GM21737 (cell line): ENCODE data around the gene SLC22A12.

Experiments
- ATAC-seq: cut with Tn5 transposase; IDR thresholded peaks from one replicate; pipeline ENCODE4 v1.9.1; 2021; ENCODE audit warnings: mild to moderate bottlenecking, moderate library complexity; ENCODE audit not compliant: unreplicated experiment

Gene SLC22A12

DNA sequence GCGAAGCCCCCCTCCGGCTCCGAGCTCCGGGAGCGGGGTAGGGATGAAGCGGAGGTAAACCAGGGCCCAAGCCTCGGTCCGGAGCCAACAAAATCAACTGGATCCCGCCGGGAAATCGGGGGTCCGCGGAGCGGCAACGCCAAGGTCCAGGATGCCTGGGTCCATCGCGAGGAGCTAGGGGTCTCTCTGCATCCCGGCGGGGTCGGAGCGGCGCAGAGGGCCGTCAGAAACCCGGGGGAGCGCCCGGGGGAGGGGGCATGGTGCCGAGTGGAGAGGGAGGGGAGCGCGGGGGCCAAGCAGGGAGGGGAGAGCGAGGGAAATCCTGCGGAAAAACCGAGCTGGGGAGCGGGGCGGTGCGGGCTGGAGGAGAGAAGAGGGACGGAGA lies 51.8 kb downstream of the SLC22A12 start:
- no peak for ATAC-seq

DNA sequence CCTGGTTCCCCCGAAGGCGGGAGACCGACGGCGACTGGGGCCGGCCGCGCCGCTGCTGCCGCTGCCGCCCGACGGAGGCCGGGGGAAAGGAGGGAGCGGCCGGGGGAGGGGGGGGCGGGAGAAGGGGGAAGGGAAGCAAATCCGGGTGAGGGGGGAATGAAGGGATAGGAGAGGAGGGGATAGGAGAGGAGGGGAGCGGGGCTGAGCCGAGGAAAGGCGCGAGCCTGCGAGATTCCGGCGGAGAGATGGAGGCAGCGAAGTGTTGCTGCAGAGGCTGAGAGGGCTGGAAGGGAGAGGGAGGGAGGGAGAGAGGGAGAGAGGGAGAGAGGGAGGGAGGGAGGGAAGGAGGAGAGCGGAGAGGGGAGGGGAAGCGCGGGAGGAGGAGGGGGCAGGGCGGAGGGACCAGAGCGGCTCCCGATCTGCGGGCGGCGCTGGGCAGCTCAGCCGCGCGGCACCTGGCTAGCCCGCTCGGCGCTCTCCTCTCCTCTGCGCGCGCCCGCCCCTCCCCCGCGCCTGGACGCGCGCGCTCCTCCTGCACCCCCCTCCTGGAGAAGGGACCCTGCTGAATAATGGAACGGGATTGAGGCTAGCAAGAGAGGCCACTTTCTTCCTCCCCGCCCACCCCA lies 52.3 kb downstream of the SLC22A12 start:
- ATAC-seq, result no peak

DNA sequence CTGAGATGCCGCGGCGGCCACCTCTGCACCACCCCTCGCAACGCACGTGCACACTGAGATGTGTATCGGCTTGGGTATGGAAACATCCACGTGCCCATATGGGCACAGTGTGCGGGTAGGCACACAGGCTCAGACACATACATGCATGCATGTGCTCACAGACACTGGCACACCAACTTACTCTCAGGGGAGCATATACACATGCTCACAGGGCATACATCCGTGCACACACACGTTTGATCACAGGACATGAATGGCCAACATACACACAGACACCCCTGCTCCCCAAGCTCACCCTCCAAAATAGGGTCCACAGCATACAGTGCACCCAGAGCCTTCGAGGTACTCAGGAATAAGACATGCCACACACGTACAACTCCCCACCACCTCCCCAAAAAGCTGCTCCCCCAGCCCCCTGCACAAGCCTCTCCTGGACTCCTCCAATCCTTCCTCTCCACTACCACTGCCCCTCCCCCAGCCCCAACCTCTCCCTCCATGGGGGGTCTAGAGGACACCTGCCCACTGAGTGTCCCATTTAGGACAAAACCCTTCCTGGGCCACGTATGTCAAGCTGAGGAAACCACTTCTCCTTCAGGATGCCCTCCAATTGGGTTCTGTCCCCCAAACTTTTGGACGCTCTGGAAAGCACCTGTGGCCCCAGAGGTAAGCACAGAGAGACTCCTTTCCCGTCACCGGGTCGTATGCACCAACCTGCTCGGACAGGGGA lies 53.1 kb downstream of the SLC22A12 start:
- ATAC-seq, result no peak

DNA sequence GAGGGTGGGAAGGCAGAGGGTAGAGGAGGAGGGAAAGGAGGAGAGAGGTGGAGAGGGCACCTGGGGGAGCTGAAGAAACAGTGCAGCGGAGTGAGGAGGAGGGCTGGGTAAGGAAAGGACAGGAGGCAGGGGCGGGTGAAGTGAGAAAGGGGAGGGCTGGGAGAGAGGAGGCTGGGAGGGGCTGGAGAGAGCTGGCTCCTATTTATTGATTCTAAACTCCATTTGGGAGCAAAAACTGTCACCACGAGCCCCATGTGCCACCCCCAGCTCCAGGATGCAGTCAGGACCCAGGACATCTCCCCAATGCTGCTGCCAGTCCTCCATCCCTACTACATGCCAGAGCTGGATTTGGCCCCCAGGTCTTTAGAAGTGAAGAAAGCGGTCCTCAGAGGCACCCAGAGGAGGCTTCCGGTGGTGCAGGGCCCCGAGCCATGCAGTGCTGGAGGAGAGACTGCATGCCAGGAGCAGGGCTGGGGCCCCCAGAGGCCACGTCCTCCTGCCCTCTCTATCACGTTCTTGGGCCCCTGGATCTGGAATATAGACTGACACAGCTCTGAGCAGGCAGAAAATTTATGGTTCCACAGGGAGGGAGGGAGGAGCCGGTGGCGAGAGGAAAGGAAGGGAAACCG lies 53.7 kb downstream of the SLC22A12 start:
- ATAC-seq, result no peak

DNA sequence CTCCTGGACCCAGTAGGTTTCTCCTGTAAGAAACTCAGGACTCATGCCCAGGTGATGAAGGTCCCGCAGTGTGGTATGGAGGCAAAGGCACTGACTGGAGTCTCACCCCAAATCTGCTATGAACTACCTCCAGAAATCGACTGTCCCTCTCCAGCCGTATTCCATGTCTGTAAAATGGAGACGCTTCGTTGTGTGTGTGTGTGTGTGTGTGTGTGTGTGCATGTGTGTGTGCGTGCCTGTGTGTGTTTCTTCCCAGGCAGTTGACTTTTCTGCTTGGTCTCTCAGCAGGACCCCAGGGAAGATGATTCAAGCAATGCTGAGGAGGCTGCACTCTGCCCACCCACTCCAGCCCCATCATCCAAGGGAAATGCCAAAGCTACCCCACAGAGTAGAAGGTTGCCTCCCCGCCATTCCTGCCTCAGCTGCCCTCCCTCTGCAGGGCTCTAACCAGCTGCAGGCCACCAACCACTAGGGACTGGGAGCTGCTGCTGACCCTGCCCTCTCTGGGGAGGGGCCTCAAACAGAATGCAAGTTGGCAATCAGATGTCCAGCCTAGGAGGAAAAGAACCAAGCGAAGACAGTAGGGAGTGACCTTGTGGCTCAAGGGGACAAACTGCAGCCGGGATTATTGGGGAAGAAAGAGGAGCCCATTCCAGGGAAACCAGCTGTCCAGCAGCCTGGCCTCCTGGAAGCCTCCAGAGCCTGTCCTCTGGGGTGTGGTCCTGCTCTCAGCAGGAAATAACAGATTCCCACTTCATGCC lies 56.2 kb downstream of the SLC22A12 start:
- no peak for ATAC-seq

DNA sequence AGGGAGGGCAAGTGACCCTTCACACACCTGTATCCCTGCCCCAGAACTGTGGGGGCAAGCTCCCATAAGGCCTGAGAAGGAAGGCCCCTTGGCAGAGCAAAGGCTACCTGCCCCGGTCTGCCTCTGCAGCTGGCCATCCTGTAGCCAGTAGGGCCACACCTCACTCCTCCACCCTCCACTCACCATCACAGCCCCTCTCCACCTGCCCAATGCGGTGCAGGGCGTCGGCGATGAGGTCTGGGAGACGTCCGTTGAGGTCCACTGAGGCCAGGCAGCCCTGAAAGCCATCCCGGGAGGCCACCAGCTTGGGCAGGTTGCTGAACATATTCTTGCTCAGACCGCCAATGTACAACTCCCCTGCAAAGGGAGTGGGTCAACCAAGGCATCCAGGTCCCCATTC lies 57.5 kb downstream of the SLC22A12 start:
- ATAC-seq, result no peak

DNA sequence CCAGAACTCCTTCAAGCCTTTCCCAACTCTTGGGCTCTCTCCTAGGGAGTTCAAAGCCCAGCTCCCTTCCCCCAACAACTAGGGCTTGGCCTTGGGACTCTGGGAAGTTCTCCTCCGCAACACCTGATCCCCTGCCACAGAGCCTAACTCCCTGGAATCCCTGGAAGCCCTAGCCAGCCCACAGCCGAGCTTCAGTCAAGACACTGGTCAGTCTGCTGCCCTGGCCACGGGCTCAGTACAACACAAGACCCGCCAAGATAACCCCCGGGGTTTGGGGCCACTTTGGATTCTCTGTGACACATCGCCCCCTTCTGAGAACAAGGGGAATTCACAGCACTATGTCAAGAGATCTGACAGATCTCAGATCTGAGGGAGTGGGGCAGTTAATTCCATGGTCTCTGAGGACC lies 58.3 kb downstream of the SLC22A12 start:
- no peak for ATAC-seq

DNA sequence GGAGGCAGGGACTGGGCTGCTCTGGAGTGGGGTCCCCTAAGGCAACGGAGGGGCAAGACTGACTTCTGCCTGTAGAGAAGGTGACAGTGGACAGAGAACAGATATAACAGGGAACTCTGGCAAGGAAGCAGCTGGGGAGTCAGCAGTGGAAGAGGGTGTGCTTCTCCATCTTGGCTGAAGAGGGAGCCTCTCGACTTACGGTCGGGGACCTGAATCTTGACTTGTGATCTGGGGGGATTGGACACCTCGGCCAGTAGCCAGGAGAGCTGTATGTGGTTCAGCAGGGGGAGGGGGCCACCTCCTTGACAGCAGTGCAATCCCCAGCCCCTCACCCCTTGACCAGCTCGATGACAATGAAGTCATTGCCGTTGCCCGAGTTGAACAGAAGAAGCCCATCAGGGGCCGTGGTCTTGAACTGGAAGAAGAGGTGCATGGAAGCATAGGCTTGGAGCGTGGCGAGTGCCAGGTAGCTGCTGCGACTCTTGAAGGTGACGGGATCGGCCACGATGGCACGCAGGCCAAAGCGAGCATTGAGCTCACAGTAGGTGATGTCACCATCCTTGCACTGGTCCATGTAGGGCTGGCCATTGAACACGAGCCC lies 60.0 kb downstream of the SLC22A12 start:
- no peak for ATAC-seq
